NOMO-1 (cell line): ENCODE measurements around the gene MAP7D1.
A peak's percentile ranks its signal among the peaks of the same experiment; 100 is the strongest.

Experiments
- DNase-seq, 2 experiments: peaks; one replicate each; lab custom pipeline; 2025; ENCODE audit not compliant: unreplicated experiment in 2 of 2; lab: John Stamatoyannopoulos, UW

Gene MAP7D1

GRCh38 chr1:36155408-36156328, at the start of gene MAP7D1:
TSS of gene MAP7D1 (plus strand) at chr1:36156160. CDS start at chr1:36156418, 258 bp downstream.
- DNase-seq, result peak; percentile 53 to 72

- no peak for DNase-seq
Measured at GRCh38 chr1:36106269-36106668, 49.7 kb upstream of the MAP7D1 start.

- no peak for DNase-seq
Measured at GRCh38 chr1:36107394-36107793, 48.6 kb upstream of the MAP7D1 start.

- no peak for DNase-seq
Measured at GRCh38 chr1:36108314-36108713, 47.6 kb upstream of the MAP7D1 start.

- no peak for DNase-seq
Measured at GRCh38 chr1:36109041-36109679, 46.8 kb upstream of the MAP7D1 start.

GRCh38 chr1:36111151-36111550, 44.8 kb upstream of the MAP7D1 start:
- no peak for DNase-seq

- no peak for DNase-seq
Measured at GRCh38 chr1:36112823-36113222, 43.1 kb upstream of the MAP7D1 start.

- no peak for DNase-seq
Measured at GRCh38 chr1:36114371-36114770, 41.6 kb upstream of the MAP7D1 start.

GRCh38 chr1:36115200-36115669, 40.7 kb upstream of the MAP7D1 start:
- DNase-seq, result no peak

- DNase-seq, result no peak
Measured at GRCh38 chr1:36115931-36116330, 40.0 kb upstream of the MAP7D1 start.

- DNase-seq, result no peak
Measured at GRCh38 chr1:36116901-36117300, 39.1 kb upstream of the MAP7D1 start.

- no peak for DNase-seq
Measured at GRCh38 chr1:36118447-36119204, 37.3 kb upstream of the MAP7D1 start.

- no peak for DNase-seq
Measured at GRCh38 chr1:36119456-36119855, 36.5 kb upstream of the MAP7D1 start.

- DNase-seq, result no peak
Measured at GRCh38 chr1:36122062-36123030, 33.6 kb upstream of the MAP7D1 start.

- peak; percentile 79 to 93 for DNase-seq
Measured at GRCh38 chr1:36123356-36123755, 32.6 kb upstream of the MAP7D1 start.

- no peak for DNase-seq
Measured at GRCh38 chr1:36124404-36125128, 31.4 kb upstream of the MAP7D1 start.

- no peak for DNase-seq
Measured at GRCh38 chr1:36125129-36125991, 30.6 kb upstream of the MAP7D1 start, which contains the start of gene COL8A2. TSS of gene COL8A2 (minus strand) at chr1:36125222. CDS start at chr1:36100242, 24,980 bp downstream.

GRCh38 chr1:36126005-36126716, 29.8 kb upstream of the MAP7D1 start:
- DNase-seq, result no peak
